Germinal center (tissue), 1 donor: ENCODE measurements around the gene DGKH.
"Not testable (repeated sequence)": the region's sequence is repeated elsewhere in the genome, so short reads cannot be mapped to it uniquely, and the experiment has no call there.

Experiments
- DNase-seq: peaks from one replicate; pipeline ENCODE4 v3.0.0; 2012; ENCODE audit warnings: mixed read lengths, low spot score

The DGKH gene

DNA sequence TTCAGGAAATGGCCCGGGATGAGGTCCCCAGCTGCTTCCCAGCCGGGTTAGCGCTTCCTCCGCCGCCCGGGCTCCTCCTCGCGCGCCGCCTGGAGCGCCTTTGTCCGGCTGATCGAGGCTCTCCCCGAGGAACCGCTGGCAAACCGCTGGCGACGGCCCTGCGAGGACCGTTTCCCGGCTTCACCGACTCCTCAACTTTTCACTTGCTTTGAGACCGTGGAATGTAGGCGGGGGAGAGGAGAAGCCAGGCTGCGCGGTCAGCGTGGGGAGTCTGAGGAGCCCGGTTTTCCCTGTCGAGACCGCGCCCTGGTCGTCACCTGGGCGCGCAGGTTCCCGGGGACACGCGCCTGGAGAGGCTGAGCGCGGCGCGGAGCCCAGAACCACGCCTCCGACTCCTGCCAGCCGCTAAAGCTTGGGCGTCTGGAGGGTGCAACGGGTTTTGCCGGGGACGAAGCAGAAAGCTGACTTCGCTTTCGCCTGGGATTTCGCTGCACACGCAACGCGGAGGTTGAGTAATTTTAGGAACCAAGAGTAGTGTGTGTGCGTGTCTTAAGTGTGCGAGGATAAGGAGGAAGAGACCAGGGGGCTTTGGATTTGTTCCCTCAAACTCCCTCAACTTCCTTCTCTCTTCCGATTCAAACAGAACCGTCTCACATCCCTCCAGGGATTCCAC lies 7.3 kb upstream of the DGKH start:
- DNase-seq, result peak; percentile 20

DNA sequence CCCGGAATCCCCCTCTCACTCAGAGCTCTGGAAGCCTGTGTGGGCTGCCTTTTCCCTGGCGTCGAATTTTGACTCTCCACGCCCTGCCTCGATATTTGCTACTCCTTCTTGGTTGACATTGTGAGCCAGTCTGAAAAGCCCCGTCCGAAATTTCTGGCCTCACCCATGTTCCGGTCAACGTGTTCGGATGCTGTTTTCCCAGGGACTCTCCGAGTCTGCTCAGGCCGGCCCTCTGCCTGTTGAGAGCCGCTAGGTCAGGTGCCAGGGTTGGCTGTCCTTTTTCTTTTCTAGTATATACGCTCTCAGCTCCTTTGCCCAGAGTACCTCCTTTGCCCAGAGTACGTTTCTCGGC lies 6.8 kb upstream of the DGKH start:
- DNase-seq, result peak; percentile 11

DNA sequence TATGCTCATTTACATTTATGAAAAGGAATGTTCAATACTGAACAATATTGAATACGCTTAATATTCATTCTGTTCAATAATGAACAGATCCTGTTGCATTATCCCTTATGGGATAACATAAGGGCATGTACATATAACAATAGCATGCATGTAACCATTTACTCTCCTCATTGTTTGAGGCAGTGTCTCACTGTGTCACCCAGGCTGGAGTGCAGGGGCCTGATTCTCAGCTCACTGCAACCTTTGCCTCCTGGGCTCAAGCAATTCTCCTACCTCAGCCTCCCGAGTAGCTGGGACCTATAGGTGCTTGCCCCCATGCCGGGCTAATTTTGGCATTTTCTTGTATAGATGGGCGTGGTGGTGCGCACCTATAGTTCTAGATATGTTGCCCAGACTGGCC lies 4.8 kb upstream of the DGKH start:
- no peak for DNase-seq

DNA sequence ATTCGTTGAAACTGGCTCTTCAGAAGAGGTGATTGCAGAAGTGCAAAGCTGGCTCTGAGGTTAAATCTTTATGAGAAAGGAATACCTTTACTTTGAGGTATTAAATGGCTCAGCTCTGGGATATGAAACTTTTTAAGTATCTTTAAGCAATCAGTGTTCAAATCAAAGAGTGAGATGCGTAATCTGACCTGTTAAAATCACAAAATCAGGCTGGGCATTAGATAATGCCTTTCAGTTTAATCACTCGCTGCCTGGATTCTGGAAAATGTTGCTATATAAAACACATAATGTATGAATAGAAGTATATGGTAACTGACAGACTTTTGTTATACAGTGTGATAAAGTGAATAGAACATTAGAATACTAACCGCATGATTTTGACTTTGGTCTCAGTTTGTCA lies 2.0 kb upstream of the DGKH start:
- no peak for DNase-seq

DNA sequence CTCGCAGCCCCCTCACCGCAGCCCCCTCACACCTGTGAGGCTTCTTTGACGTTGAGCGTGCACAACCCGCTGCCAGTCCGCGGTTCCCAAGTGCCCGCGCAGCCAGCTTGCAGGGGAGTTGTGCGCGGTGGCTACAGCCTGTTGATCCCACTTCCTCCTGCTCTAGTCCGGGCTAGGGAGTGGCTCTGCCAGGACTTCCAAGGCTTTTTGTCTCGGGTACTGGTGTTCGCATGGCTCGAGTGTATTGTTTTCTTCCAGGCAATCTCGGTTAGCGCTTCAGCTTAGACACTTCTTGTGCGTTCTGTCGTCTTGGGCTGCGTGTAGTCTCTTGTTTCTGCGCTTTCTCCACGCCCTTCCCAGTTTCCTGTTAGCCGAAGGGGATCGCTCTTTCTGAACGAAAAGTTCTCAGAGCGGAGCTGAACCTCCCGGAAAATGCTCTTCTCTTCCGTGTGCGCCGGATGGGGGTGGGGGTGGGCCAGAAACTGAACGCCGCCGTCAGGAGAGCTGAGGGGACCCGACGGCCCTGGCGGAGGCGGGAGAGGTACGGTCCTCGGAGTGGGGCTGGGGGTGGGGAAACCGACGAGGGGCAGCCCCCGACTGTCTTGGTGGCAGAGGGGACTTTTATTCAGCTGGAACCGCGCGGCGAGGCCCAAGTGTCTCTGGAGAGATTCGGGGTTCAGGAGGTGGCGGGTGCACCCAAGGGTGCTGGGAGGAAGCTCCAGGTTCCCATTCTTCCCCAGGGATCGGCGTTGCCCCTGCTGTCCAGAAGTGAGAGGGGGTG lies 697 bp upstream of the DGKH start:
- DNase-seq, result peak; percentile 31

DNA sequence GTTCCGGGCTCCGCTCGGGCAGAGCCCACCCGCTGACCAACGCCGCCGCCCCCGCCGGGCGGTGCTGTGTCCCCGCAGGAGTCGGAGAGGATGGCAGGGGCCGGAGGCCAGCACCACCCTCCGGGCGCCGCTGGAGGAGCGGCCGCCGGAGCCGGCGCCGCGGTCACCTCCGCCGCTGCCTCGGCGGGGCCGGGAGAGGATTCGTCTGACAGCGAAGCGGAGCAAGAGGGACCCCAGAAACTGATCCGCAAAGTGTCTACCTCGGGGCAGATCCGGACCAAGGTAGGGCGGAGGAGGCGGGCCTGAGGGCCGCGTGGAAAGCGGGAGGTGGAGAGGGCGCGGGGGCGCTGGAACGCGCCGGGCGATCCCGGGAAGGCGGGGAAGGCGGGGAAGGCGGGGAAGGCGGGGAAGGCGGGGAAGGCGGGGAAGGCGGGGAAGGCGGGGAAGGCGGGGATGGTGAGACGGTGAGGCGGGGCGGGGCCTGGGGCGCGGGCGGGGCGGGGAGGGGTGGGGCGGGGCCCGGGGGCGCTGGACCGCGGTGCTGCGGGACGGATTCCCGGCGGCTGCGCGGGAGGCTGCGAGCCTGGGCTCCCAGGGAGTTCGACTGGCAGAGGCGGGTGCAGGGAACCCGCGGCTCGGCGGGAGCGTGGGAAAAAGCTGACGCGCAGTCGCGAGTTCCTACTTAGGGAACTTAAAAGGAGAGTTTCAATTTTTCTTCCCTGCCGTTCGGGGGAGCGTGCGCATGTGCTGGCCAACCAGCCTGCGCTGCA lies 421 bp downstream of the DGKH start:
- peak; percentile 85 for DNase-seq

DNA sequence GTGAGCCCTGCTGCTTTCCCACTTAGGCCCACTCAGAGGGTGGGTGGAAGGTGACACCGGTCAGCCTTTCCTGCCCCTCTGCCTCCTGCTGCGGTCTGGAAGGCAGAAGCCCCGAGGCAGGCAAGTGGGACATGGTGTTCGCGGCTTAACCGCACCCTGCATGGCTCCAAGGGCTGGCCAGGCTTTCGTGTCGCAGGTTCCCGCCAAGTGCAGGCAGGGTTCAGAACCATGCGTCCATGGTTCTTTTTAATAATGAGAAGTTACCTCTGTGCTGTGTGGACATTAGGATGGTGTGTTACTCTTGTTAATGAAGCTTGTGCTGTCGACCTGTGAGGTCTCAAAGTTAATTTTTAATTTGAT lies 986 bp downstream of the DGKH start:
- DNase-seq, result no peak

DNA sequence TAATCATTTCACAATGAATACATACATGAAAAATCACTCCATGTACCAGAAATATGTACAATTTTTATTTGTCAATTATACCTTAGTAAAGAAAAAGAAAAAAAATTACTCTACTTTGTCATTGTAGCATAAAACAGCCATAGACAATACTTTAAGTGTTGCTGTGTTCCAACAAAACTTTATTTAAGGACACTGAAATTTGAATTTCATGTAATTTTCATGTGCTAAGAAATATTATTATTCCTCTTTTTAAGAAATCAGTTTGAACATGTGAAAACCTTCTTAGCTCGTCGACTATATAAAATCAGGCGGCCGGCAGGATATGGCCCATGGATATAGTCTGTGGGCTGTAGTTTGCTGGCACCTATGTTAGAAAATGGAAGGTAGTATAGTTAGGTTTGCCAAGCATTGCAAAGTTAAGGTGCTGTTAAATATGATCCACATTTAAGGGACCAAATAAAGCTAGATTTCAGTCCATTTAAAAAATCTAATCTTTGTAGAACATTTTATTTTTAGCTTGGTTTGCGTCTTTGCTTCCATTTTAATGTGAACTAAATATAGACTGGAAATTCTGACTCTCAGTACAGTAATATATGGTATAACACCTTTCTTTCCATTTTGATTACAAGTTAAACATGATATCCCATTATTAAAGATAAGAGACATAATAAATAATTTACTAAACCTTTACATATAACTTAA lies 6.5 kb downstream of the DGKH start:
- DNase-seq, result no peak

DNA sequence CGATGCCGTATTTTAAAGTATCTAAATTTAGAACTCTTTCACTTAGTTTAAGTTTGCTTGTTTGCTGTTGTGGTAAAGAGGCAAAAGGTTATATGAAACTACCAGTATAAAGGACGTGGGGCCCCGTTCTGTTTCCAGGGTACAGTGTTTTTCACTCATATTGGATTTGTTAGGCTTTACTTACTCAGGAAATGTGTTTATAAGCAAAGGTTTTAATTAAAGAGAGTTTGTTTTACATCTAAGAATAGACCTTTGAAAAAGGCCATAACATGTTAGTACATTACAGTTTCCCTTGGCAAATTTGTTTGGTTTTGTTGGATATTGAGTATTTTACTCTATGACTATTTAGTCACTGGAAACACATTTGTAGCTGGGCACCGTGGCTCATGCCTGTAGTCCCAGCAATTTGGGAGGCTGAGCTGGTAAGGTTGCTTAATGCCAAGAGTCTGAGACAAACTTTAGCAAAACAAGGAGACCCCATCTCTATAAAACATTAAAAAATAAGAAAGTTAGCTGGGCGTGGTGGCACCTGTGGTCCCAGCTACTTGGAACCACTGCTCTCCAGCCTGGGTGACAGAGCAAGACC lies 7.1 kb downstream of the DGKH start:
- no peak for DNase-seq

DNA sequence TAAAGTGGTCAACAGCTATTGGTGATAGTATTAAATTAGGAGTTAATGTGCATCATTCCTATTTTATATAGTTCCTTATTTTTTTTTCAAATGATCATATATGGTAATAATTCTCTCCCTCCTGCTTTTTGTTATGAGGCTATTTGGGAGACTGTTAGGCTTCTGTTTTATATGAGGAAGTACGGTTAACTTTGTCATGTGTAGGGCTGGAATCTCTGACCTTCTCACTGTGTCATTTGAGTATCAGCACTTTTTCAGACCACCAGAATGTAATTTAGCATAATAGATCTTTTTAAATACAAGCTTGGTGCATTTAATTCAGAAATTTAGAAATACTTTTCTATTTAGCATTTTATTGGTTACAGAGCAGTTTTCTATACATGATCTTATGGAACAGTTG lies 7.7 kb downstream of the DGKH start:
- DNase-seq, result no peak

DNA sequence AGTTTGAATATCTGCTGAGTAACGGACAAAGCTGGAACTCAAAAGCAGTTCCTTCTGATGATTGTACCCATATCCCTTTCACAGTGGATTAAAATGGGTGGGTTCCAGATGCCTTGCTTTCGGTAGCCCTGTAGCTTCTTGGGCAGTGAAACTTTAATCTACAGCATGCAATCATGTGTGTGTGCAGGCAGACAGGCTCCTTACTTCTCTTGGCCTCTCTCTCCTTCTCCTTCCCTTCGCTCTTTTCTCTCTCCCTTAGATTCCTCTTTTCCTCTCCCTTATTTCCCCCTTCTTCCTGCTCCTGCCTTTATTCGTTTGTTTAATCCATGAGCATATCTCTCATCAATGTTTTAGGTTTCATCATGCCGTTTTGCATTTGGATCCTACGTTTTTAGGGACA lies 8.1 kb downstream of the DGKH start:
- DNase-seq, result no peak

DNA sequence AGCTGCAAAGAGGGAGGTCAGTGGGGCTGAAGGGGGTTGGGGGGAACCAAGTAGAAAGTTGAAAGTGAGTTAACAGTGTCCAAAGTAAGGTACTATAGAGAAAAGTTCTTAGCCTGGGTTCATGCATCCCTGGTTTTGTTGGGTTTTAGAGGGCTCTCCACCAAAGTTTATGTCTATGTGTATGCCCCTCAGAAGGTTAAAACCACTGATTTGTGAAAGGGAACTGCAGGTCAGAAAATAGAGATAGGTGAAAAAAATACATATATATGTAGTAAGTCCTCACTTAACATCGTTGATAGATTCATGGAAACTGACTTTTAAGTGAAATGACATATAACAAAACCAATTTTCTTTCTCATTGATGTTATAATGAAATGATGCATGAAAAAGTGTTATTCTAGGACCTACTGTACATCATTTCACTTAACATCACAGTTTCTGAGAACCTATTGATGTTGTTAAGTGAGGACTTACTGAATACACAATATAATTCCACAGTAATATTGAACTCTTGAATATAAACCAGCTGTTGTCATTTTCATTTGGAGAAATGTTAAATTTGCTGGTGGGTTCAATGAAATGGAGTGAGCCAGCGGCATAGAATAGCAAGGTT lies 9.6 kb downstream of the DGKH start:
- DNase-seq, result no peak

DNA sequence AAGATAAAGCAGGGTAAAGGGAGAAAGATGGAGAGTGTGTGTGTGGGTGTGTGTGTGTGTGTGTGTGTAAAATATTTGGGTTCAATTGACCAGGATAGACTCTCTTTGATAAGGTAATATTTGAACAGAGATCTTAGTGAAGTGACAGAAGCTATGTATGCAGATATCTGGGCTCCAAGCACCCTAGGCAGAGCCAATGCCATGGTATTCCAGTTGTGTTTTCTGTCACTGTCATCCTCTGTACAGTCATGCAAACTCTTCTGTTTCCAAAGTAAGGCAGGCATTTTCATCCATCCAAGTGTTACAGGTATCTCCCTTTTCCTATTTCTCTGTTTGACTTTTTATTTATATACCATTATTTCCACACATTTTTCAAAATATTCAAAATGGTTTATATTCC lies 13.5 kb downstream of the DGKH start:
- no peak for DNase-seq

DNA sequence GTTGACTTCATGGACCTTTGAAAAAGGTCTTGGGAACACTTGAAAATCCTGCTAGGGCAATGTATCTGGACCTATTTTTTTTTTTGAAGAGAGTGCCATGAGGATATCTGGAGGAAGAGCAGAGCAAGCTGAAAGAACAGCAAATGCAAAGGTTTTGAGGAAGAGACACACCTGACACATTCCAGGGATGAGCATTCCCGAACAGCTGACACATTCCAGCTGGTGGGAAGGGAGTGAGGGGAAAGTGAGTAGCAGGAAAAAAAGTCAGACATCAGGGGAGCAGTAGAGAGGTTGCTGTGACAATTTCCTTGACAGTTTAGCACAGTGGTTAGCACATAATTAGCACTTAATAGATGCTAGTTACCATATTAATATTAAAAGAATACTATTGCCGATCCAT lies 14.7 kb downstream of the DGKH start:
- DNase-seq, result no peak

DNA sequence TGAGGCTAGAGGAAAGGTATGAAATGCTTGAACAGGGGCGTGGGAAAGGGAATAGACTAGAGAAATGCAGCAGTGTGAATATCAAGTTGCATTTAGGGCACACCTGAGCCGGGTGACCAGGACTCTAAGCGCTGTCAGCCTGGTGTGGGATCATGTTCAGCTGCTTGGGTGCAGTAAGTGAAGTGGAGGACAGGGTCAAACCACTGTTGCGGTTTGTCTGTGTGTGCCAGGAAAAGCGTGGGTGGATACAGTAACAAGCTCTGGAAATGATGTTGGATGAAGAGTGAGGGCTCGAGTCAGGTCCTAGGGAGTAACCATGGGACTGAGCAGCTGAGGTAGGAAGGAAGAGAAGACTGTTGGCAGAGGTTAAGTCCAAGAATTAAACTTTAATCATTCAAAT lies 15.8 kb downstream of the DGKH start:
- no peak for DNase-seq

DNA sequence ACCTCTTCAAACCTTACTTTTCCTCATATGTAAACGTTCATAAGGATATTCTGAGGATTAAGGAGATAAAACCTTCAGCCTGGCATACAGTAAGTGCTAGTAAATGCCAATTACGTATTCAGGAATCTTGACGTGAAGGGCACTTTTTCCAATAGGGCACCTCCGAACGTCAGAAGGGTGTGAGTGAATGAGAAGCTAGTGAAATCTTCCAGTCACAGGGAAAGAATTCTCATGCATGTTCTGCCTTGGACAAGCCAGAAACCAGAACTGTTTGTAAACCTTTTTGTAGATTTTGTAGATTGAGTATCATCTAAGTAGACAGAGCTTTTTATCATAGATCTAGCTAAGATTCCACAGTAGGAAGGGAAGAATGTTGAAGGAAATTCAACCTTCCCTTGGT lies 16.5 kb downstream of the DGKH start:
- no peak for DNase-seq

DNA sequence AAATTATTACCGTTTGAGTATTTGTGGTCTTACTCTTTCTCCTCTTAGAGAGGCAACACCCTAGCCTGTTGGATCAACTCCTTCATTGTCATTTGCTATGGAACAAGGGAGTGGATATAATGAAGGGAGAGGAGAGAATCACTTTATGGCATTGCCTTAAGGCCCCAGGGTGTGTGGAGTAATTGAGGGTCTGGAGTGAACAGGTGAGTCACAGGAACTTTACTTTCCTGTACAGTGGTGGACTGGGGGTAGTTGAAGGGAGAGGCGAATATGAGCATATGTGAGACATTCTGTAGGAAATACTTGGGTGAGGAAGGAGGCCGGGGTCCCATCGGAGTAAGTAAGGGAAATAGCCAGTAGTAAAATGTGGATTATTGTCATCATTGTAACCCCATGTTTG lies 17.0 kb downstream of the DGKH start:
- no peak for DNase-seq

DNA sequence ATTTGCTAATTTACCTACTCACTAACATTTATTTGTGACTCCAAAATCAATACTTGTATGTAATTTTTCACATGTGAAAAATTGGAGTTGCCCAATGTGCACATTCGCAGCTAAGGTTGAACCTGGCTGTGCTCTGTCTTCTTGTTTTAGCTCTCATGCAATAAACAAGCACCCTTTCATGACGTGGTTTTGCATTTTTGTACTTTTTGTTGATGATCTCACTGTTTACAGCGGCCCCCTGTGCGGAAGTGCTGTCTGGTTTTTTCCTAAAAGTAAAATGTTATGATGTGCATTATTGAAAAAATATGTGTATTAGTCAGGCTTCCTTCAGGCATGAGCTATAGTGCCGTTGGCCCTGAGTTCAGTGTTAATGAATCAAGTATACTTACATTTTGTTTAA lies 18.1 kb downstream of the DGKH start:
- no peak for DNase-seq

DNA sequence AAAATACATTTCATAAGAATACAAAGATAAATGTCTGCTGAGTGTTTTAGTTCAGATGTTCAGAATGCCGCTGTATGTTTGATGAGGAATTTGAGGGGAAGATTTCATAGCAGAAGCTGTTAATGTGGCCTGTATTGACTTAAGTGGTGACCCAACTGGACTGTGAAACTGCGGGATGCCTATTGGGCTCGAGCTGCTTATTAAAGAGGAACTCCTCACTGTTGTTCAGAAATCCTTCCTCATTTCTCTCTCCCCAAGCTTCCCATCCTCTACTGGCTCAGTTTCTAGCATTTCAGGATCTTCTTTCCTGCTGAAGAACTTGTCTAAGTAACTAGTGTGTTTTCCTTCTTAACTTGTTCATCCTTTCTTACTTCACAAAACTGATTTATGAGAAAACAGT lies 20.4 kb downstream of the DGKH start:
- no peak for DNase-seq

DNA sequence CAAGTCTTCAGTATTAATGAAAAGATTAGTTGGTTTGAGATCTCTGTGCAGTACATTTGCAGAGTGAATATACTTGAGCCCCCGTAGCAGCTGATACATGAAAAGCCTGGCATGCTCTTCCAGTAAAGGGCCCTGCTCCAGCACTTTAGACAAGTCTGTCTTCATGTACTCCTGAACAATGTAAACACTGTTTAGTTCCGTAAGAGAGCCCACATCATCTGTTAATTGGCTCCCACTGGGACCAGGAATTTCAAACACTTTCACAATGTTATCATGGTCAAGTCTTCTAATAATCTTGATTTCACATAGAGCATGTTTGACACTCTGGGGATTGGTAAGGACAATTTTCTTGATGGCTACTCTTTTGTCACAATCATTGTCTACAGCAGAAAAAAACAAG lies 22.2 kb downstream of the DGKH start:
- not testable (repeated sequence) for DNase-seq

DNA sequence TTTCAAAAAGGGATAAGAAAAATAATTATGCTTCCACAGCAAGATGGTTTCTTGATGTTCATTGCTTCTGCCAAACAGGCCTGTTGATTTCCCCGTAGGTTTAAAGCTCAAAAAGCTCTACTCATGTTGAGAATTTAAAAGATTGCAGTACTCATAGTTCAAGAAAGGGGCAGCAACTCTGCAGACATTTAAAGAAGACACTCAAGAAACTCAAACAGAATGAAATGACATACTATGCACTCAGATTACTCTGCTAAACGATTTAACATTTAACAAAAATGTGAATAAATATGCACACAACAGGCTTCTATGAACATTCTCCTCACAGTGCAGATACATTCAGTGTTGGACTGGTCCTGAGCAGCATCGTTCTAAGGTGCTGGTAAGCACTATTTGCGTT lies 22.7 kb downstream of the DGKH start:
- not testable (repeated sequence) for DNase-seq
